Neural progenitor cell (in vitro differentiated cells): ENCODE data around the gene DYNLT3.

Experiments used
- EZH2phosphoT487 ChIP-seq: fragments of 200-600 bp; sonication (generic); IDR thresholded peaks from 2 replicates; pipeline ENCODE4 v1.6.1; 2017; ENCODE audit warnings: antibody characterized with exemption
- TF ChIP-seq, protein P1 (sequence below): fragments of 200-600 bp; sonication (generic); IDR thresholded peaks from 2 replicates; pipeline ENCODE4 v1.5.1; 2017; ENCODE audit warnings: antibody characterized with exemption, mild to moderate bottlenecking

DNA sequence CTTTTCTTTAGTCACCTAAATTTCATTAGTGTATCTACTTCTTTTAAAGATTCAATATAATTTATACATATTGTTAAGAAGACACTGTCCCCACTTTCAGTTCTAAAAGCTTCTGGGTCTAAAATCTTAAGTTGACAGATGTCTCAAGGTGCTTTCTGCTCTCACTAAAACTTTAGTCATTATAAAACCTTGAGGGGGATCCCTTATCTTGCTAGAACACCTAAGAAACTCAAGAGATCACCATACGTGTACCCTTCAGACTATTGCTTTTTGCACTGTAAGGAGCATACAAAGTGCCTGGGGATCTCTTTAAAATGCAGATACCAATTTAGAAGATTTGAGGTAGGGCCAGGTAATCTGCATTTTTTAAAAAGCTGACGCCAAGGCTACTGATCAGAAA lies 37.4 kb downstream of the DYNLT3 start:
- TF ChIP-seq, protein P1, sequence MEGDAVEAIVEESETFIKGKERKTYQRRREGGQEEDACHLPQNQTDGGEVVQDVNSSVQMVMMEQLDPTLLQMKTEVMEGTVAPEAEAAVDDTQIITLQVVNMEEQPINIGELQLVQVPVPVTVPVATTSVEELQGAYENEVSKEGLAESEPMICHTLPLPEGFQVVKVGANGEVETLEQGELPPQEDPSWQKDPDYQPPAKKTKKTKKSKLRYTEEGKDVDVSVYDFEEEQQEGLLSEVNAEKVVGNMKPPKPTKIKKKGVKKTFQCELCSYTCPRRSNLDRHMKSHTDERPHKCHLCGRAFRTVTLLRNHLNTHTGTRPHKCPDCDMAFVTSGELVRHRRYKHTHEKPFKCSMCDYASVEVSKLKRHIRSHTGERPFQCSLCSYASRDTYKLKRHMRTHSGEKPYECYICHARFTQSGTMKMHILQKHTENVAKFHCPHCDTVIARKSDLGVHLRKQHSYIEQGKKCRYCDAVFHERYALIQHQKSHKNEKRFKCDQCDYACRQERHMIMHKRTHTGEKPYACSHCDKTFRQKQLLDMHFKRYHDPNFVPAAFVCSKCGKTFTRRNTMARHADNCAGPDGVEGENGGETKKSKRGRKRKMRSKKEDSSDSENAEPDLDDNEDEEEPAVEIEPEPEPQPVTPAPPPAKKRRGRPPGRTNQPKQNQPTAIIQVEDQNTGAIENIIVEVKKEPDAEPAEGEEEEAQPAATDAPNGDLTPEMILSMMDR: no peak
- TF ChIP-seq EZH2phosphoT487: no peak
